DMS53 treated with DMSO at 0.1 percent for 48 hours (cell line): ENCODE results near the gene NDUFS6.

Experiments used
- DNase-seq: peaks from one replicate; lab custom pipeline; 2025; ENCODE audit not compliant: unreplicated experiment; lab: John Stamatoyannopoulos, UW

The NDUFS6 gene

DNA sequence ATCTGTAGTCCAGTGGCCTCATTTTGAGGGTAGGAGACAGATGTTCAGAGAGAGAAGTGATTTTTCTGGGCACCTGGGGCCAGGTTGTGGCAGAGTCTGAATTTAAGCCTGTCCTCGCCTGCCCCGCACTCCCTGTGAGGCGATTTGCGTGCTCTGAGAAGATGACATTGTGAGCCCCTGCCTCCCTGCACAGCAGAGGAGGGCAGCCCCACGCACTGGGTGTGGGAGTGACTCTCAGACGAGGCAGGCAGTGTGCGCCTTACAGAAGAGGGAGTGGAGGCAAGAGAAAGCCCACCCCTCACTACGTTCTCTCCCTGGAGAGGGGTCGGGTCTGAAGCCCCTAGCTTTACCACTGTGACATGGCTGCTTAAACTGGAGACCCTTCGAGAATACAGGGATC, 45.8 kb downstream of the NDUFS6 start:
- no peak for DNase-seq

DNA sequence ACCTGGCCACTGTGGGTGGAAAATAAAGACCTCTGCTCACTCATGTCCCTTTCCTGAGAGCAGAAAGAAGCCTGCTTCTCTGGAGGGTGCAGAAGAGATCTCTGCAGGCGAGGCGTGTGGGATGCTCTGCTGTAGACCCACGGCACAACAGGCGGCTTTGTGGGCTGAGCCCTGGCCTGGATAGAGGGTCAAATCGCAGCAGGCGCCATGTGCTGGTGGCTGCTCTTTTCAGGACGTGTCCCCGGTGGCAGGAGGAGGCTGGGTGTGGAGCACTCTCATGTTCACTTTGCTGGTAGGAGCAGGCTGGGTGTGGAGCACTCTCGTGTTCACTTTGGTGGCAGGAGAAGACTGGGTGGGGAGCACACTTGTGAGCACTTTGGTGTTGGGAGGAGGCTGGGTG, 46.4 kb downstream of the NDUFS6 start:
- no peak for DNase-seq

DNA sequence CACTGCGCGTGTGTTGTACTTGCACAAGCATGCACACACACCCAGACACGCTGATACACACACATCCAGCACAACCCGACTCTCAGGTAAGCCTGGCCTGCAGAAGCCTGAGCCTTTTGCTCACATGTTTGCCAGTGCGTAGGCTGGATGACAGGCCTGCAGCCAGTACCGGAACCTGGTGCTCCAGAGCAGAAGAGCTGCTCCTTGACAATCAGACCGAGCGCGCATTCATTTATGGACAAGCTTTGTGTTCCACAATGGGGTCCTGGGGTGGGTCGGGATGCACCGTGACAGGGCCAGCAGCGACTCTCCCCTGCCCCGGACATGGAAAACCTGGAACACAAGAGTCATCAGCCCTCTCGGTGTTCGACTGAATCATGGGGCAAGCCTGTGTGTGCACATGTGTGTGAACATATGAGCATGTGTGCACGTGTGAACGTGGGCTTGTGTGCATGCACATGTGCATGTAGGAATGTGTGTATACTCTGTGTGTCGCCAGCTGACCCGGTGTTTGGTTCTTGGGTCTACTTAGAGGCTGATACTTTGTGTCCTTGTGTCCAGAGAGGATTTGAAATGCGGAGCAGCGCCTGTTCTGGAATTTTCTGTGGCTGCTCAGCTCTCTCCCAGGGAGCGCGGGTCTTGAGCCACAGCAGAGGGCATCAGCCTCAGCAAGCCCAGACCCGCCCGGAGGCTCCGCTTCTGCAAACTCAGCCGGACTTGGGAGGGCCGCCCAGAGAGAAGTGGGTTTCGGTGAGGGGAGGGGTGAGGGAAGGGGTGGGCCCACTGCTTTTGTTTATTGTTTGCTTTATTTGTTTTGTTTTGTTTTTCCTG, 49.3 kb downstream of the NDUFS6 start:
- no peak for DNase-seq

DNA sequence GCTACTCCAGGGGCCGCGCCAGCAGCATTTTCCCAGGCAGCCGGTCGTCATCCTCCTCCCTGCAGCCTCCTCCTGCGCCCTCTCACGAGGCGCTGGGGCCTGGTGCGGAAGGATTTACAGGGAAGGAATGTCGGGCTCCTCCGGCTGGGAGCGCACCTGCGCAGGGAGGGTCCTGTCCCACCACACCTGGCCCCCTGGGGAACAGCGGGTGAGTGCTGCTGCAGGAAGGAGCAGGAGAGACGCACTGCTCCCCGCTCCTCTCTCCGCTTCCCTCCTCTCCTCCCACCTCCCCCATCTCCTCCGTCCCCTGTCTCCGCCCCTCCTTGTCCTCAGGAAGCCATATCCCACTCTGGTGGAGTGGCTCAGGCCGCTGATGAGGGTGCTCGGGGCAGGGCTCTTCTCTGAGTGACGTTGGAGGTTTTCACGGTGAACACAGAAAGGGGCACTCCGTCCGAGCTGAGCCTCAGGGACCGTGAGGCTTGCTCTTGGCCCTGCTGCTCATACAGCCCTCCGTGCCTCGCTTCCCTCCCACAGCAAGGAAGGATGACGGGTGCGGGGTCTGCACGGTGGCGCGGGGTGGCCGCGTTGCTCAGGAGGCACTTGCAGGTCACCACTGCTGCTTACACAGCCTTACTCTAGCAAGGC, 50.2 kb downstream of the NDUFS6 start:
- DNase-seq: no peak

DNA sequence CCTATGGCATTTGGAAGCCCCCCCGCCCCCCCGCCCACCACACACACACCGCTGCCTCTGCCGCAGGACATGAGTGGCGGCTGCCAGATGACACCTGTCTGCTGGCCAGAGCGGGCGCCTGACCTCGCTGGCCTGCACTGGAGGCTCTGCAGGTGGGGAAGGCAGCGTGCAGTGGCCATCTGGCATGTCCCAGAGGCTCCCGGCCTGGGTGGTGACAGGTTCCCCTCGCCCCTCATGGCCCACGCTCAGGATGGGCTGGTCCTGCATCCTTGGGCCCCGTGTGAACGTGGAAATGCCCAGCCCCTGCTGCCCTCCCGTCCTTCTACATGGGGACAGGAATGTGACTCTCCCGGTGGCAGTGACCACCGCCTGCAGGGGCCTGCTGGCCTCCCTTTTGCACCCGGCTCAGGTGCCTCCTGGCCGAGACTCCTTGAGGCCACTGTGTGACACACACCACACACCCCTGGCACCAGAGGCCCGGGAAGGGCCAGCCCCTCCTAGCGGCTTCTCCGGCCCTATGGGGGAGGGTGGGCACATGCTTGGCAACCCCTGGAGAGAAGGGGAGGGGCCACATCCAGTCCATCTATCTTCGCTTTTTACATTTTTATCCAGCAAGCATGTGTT, 51.2 kb downstream of the NDUFS6 start:
- no peak for DNase-seq

DNA sequence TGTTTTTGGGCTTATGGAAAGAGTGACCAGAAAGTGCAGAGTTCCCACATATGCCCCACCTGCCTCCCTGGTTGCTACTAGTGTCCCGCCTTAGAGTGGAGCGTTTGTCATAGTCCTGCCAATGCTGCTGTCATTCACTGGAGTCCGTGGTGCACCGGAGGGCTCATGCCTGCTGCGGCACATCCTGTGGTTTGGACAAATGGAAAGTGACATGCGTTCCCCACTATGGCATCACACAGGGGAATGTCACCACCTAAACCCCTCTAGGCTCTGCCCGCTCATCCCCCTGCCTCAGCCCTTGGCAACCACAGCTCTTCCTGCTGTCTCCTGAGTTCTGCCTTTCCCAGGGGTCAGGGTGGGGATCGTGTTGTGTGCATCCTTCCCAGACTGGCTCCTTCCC, 52.3 kb downstream of the NDUFS6 start:
- DNase-seq: no peak

DNA sequence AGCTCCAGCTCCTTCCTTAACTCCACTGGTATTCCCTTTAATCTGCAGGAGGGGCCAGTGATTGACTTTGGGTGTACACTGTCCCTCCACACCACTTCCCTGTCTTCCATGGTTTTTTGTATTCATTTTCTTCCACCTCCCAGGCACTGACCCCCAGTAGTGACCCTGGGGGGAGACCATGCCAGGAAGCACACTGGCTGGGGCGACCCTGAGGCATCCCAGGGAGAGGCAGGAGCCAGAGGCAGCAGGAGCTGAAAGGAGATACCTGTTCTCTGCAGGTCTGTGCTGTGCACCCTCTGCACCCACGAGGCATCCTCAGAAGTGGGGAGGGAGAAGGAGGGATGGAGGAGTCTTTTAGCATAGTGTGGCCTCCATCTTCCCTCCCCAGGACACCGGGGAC, 53.9 kb downstream of the NDUFS6 start:
- DNase-seq: no peak

DNA sequence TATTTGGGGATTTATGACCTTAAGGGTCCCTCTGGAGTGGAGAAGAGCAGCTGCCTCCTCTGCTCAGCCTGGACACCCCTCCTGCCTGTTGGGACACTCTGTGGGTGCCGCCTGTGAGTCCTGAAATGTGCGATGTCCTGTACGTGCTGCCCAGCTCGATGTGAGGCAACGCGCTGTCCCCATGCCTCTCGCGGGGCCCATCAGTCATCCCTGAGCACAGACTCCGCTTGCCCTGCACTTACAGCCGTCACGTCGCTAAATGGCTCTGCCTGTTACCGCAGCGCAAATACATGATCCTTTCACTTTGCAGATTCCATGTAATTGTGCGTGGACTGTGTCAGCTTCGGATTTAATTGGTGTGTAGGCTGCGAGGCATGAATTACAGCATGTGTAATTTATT, 54.4 kb downstream of the NDUFS6 start:
- DNase-seq: no peak

DNA sequence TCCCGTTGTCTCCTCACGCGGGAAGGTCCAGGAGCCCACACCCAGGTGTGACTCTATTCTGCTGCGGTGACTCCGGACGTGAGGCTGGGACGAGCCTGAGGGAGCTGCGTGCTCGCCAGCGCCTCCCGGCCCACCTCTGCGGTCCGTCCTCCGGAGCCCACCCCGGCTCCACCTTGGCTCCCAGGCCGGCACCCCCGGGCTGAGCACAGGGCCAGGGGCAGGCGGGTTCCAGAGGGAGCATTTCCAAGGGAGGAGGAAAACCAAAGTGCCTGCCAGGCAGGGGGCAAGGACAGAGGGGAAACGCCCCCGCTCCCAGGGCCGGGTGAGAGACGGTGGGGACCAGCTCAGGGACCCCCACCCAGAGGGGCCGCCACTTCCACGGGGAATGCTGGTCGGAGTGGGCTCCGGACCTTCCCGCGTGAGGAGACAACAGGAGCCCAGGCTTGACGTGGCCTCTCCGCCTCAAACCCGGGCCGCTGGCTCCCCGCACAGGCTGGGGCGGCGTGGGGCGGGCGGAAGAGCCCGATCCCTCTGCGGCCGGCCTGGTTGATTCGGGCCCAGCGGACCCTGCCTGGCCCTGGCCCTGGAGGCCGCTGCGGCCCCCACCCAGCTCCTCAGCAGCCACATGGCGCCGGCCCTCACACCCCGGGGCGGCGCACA, 55.5 kb downstream of the NDUFS6 start:
- DNase-seq: no peak

DNA sequence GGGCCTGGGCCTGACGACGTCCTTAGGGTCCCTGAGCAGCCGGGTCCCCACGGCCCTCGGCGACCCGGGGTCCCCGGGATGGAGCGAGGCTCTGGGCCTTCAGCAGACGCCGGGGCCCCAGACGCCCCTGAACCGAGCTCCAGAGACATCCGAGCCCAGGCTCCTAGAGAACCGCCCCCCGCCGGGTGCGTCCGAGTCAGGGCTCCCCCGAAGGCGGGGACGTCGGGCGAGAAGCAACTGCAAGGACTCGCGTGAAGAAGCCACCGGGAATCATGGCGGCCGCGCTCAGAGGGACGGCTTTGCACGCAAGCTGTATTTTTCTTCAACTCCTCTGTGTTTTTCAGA, 56.0 kb downstream of the NDUFS6 start:
- DNase-seq: no peak

DNA sequence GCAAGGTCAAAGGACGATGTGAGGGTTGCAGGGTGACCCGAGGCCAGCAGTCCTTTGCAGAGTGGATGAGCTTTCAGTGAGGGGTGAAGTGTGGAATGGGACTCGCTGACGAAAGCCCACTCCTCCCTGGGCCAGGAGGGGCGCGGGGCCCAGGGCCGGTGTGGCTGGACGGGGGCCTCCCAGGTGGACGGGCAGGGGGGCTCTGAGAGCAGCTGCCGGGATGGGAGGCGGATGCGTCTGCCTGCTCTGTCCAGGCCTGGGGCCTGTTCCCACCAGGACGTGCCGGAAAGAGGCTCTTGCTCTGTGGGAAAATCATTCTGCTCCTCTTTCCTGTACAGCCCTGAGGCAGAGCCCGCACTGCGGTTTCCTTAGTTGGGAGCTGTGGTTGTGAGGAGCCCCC, 57.2 kb downstream of the NDUFS6 start:
- DNase-seq: no peak

DNA sequence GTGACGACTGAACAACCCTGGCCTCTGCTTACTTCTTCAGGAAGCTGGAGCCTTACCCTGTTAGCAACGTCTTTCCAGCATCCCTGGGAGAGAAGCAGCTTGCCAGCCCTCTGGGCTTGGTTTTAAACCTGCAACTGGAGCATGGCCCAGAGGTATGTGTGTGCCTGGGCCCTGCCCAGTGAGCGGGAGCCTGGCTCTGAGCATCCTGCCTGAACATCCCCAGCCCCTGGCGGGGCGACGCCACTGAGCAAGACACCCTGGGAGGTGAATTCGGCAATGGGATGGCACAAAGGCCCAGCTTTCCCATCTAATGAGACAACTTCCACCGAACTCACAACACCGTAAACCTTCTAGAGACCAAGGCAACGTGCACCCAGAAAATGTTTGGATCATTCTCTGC, 57.9 kb downstream of the NDUFS6 start:
- no peak for DNase-seq

DNA sequence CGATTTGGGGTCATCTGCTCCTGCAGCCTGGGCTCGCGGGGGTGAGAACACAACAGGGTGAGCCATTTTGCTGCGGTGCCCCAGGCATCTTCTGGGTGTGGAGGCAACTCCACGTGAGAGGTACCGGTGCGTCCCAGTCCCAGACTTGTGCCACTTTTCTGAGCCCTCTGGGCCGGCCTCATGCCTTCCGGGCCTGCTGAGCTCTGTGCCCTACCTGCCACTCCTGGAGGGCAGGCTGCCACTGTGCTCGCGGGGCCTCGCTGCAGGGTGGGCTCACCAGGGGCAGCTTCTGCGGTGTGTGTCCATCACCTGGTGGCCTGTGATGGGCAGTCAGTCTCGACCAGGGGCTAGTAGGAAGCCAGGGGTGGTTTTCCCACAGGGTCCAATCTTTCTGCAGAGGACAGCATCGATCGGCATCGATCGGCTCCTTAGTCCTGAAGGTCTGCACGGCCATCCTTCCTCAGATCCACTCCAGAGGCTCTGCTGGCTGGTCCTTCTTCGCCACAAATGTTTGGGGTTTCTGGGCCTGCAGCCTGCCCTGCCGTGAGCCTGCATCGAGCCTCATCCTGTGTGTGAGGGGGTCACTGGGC, 58.9 kb downstream of the NDUFS6 start:
- no peak for DNase-seq

DNA sequence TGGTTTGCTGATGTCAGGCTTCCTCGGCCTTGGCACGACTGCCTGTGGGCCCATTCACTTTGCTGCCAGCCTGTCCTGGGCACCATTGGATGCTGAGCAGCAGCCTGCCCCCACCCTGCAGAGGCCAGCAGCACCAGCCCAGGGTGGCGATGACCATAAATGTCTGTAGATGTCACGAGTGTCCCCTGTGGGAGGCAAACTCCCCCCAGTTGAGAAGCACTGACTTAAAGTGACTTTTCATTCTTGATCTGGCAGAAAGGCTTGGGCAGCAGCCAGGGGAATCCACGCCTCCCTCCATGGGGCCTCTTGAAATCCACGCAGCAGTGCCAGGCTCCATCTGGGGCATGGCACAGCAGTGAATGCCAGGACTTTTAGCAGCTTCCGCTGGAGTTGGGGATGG, 59.7 kb downstream of the NDUFS6 start:
- DNase-seq: no peak

DNA sequence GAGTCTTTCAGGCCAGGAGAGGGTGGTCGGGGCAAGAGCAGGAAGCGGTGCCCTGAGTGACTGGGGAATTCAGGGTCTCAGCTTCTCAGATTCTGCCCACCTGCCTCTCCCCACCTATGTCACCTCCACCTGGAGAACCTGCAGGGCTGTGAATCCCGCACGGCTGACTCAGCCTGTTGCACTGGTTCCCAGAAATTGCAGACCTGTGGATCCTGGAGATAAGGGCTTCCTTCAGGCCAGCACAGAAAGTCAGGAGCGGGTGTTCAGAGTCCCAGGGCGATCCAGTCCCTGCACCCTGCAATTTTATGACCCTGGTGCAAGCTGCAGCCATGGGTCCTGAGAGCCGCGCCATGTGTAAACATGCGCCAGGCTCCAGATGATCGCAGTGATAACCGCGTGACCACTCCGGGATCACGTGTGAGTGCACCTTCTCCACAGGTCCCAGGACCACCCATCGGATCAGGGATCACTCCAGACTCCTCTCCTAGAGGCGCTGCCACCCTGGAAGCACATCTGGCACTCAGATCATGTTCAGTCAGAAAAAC, 63.8 kb downstream of the NDUFS6 start:
- DNase-seq: no peak

DNA sequence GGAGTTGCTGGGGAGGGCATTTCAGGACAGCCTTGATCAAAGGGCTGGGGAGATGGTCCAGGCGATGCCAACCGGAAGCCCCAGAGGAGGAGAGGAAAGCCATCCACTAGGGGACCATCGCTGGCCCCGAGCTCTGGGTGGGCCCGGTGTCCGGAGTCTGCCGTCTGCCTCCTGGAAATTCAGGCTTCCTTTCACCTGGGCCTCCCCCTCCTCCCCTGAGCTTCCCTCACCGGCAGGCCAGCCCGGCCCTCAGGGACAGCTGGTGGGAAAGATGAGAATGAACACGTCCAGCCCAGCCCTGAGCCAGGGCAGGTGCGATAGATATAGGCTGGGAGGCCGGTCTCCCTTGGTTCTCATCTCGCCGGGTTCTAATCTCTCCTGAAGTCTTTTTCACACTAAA, 64.3 kb downstream of the NDUFS6 start:
- DNase-seq: no peak
